Activated T-helper 17 cell treated with anti-CD3 and anti-CD28 coated beads, Interleukin-2, amount 50 U/mL, for 72 hours (primary cell): ENCODE results near the gene TROAP. TPM values are rescaled to one million over a fixed set of nuclear protein-coding genes. Genes with fewer than 3 reads are reported as not detected.

ENCODE experiments used
- ATAC-seq: fragments of 150-1000 bp; cut with Tn5 transposase; replicated peaks from 2 replicates; pipeline ENCODE4 v1.10.0; 2021; ENCODE audit warnings: mild to moderate bottlenecking, moderate library complexity
- H3K27ac Mint-ChIP-seq: one replicate; pipeline ENCODE4 v1.8.0; 2022; ENCODE audit warnings: mixed read lengths
- H3K27me3 Mint-ChIP-seq: one replicate; pipeline ENCODE4 v1.8.0; 2022; ENCODE audit warnings: mixed read lengths
- H3K36me3 Mint-ChIP-seq: one replicate; pipeline ENCODE4 v1.8.0; 2022; ENCODE audit warnings: low read depth, mild to moderate bottlenecking, mixed read lengths
- H3K4me1 Mint-ChIP-seq: one replicate; pipeline ENCODE4 v1.8.0; 2022; ENCODE audit warnings: mixed read lengths
- H3K4me3 Mint-ChIP-seq: one replicate; pipeline ENCODE4 v1.8.0; 2022; ENCODE audit warnings: mild to moderate bottlenecking, mixed read lengths
- H3K9me3 Mint-ChIP-seq: one replicate; pipeline ENCODE4 v1.8.0; 2022; ENCODE audit warnings: mixed read lengths
- total RNA-seq, 2 donors: library from RNA; stranded (reverse); gene quantifications; one replicate each; pipeline ENCODE4 v1.2.3, GENCODE V29; 2022

Gene TROAP
- total RNA-seq, 2 donors from 2014 or later: 53.9 to 56.5 TPM

GRCh38 chr12:49340971-49341776, 18.1 kb downstream of the TROAP start:
- no peak overlapping the region for H3K4me3 Mint-ChIP-seq
- peaks cover 46% of the 10 kb centered on the region for H3K27me3 Mint-ChIP-seq
- no peak overlapping the region for H3K27ac Mint-ChIP-seq
- peaks cover 13% of the 10 kb centered on the region for H3K4me1 Mint-ChIP-seq
- H3K36me3 Mint-ChIP-seq: no peaks in the 10 kb centered on the region
- H3K9me3 Mint-ChIP-seq: no peaks in the 10 kb centered on the region
- no peak for ATAC-seq

GRCh38 chr12:49341777-49342065, 18.7 kb downstream of the TROAP start:
- H3K9me3 Mint-ChIP-seq: no peaks in the 10 kb centered on the region
- H3K27me3 Mint-ChIP-seq: peaks cover 49% of the 10 kb centered on the region
- peaks cover 14% of the 10 kb centered on the region for H3K4me1 Mint-ChIP-seq
- H3K27ac Mint-ChIP-seq: no peak overlapping the region
- ATAC-seq: no peak
- H3K36me3 Mint-ChIP-seq: no peaks in the 10 kb centered on the region
- H3K4me3 Mint-ChIP-seq: no peak overlapping the region

GRCh38 chr12:49342066-49342913, 19.2 kb downstream of the TROAP start:
- H3K36me3 Mint-ChIP-seq: no peaks in the 10 kb centered on the region
- H3K27me3 Mint-ChIP-seq: peaks cover 48% of the 10 kb centered on the region
- H3K4me3 Mint-ChIP-seq: peak overlapping the region; percentile 65
- peak overlapping the region; percentile 28 for H3K27ac Mint-ChIP-seq
- ATAC-seq: peak; percentile 72
- peaks cover 17% of the 10 kb centered on the region for H3K4me1 Mint-ChIP-seq
- no peaks in the 10 kb centered on the region for H3K9me3 Mint-ChIP-seq

- ATAC-seq: peak; percentile 84
- Mint-ChIP-seq H3K36me3 (no peaks in the 10 kb centered on the region), H3K4me3 (peak overlapping the region; percentile 65), H3K4me1 (peaks cover 14% of the 10 kb centered on the region), H3K27ac (peak overlapping the region; percentile 28), H3K9me3 (no peaks in the 10 kb centered on the region), H3K27me3 (peaks cover 43% of the 10 kb centered on the region)
Measured at GRCh38 chr12:49342914-49343731, 20.1 kb downstream of the TROAP start.

- Mint-ChIP-seq H3K27ac (no peak overlapping the region), H3K9me3 (no peaks in the 10 kb centered on the region), H3K27me3 (peaks cover 44% of the 10 kb centered on the region), H3K36me3 (no peaks in the 10 kb centered on the region), H3K4me1 (peaks cover 14% of the 10 kb centered on the region), H3K4me3 (no peak overlapping the region)
- no peak for ATAC-seq
Measured at GRCh38 chr12:49344486-49345050, 21.5 kb downstream of the TROAP start.

- no peak overlapping the region for H3K27ac Mint-ChIP-seq
- H3K36me3 Mint-ChIP-seq: no peaks in the 10 kb centered on the region
- H3K9me3 Mint-ChIP-seq: no peaks in the 10 kb centered on the region
- H3K4me3 Mint-ChIP-seq: peak overlapping the region; percentile 74
- H3K4me1 Mint-ChIP-seq: peaks cover 14% of the 10 kb centered on the region
- ATAC-seq: no peak
- H3K27me3 Mint-ChIP-seq: peaks cover 44% of the 10 kb centered on the region
Measured at GRCh38 chr12:49345051-49345824, 22.2 kb downstream of the TROAP start.

DNA sequence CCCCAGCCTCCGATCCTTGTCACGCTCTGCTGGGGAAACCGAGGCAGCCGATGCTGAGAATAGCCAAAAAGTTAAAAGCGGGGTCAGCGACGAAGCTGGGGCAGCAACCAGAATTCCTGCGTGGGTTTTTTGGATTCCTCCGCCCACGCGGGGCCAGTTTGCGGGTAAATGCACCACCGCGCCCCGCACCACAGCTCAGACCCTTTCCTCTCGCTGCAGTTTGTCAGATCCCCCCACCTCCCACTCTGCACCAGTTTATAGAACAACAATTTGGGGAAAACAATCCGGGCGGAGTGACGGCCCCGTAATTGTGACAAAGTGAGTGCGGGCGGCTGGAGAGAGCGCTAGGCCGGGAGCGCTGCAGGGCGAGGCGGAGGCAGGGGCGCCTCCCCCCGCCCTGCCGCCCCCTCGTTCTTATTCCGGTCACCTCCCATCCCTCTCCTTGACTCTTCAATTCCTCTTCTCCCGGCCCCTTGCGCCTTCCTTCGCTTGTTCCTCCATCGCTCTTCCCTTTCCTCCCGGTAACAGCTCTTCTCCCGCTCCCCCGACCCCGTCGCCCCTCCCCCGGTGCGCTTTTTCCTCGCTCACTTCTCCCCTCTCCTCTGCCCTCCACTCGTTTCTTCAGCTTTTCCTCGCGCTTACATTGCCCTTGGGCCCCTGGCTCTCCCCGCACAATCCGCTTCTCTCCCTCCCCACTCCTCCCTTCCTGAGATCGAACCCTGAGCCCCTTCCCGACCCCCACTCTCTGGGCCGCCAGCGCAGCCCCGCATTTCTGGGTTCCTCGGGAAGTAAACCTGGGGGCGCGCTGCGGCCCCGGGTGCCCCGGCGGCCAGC, 23.0 kb downstream of the TROAP start:
- peak overlapping the region; percentile 74 for H3K4me3 Mint-ChIP-seq
- H3K36me3 Mint-ChIP-seq: no peaks in the 10 kb centered on the region
- no peak overlapping the region for H3K27ac Mint-ChIP-seq
- no peaks in the 10 kb centered on the region for H3K9me3 Mint-ChIP-seq
- H3K27me3 Mint-ChIP-seq: peaks cover 42% of the 10 kb centered on the region
- no peak for ATAC-seq
- H3K4me1 Mint-ChIP-seq: peaks cover 14% of the 10 kb centered on the region

DNA sequence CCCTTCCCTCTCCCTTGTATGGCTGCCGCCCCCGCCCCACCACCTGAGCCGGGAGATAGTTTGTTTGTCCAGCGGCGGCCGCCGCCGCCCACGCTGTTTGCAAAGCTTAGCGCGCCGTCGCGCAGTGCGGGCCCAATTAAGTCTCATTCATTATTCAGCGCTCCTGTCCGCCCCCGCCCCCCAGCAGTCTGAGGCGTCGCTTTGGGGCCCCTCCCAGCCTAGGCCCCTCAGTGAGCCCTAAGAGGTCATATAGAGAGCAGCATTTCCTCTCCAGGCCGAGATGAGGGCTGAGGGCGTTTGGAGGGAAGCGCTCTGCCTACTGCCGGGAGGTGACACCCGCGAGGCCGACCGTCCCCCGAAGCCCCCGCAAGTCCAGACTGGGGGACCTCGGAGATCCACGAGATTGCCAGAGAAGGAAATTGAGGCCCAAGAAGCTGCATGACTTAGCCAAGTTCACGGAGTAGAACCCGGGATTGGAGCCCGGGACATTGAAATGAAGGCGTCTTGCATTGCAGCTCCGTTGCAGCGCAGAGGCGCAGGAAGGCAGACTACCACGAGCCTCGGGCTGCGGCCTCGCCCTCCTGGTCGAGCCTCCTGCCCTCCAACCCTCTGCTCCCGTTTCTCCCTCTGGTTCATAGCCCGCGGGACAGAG, 23.7 kb downstream of the TROAP start, which contains the start of gene DNAJC22:
Gene DNAJC22 (plus strand): TSS at position 230 of the 652 bp plus-strand sequence. CDS start 1,985 bp downstream, outside the sequence.
- Mint-ChIP-seq H3K9me3 (no peaks in the 10 kb centered on the region), H3K27ac (no peak within 1 kb of the TSS), H3K4me1 (peaks cover 14% of the 10 kb centered on the region), H3K4me3 (peak within 1 kb of the TSS; percentile 74), H3K36me3 (no peaks in the 10 kb centered on the region), H3K27me3 (peaks cover 43% of the 10 kb centered on the region)
- no peak for ATAC-seq

DNA sequence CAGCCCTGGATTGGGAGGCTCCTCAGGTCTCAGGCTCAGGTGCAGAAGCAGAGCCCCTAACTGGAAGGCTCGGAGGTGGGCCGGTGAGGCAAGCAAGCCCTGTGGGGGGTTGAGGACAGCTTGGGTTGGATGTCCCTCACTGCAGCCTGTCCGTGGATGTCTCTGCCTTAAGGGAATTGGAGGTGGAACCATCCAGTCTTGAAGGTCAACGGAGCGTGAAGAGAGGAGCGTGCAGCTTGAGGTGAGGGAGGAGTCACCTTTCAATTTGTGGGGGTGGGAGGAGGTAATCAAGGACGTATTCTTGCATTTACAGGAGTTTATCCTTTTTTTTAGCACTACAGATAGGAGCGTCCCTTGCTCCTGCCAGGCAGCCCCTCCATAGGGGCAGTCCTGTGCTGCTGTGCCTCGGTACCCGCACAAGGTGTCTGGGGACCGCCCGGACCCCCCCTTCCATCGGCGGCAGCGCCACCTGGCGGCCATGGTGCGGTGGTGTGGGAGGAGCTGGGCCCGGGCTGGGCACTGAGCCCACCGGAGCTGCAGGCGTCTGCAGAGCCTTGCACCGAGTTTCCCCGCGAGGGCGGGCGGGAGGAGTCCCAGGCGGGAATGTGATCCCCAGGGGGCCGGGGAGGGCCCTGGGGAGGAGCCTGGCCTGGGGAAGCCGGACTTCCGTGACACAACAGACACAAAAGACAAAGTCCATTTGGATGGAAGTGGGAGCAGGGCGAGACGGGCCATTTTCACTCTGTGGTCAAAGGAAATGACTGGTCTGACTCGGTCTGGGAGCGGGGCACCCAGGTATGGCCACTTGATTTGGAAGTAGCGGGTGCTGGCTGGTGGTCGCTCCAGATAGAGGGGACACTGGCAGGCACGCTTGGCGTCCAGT, 24.5 kb downstream of the TROAP start:
- ATAC-seq: peak; percentile 61
- Mint-ChIP-seq H3K36me3 (no peaks in the 10 kb centered on the region), H3K4me1 (peaks cover 14% of the 10 kb centered on the region), H3K9me3 (no peaks in the 10 kb centered on the region), H3K27me3 (peaks cover 45% of the 10 kb centered on the region), H3K4me3 (peak overlapping the region; percentile 74), H3K27ac (no peak overlapping the region)

DNA sequence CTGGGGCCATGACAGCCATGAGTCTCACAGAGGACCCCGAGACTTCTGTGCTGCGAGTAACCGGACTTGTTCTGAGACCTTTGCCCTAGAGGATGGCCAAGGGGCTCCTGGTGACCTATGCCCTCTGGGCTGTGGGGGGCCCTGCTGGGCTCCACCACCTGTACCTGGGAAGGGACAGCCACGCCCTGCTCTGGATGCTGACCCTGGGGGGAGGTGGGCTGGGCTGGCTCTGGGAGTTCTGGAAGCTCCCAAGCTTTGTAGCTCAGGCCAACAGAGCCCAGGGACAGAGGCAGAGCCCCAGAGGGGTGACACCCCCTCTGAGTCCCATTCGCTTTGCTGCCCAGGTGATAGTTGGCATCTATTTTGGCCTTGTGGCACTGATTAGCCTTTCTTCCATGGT, 25.7 kb downstream of the TROAP start:
- Mint-ChIP-seq H3K27ac (no peak overlapping the region), H3K4me3 (no peak overlapping the region), H3K27me3 (peaks cover 47% of the 10 kb centered on the region), H3K9me3 (no peaks in the 10 kb centered on the region), H3K36me3 (no peaks in the 10 kb centered on the region), H3K4me1 (peaks cover 8% of the 10 kb centered on the region)
- no peak for ATAC-seq

- Mint-ChIP-seq H3K9me3 (no peaks in the 10 kb centered on the region), H3K27me3 (peaks cover 47% of the 10 kb centered on the region), H3K36me3 (no peaks in the 10 kb centered on the region), H3K4me1 (peaks cover 8% of the 10 kb centered on the region), H3K27ac (no peak overlapping the region), H3K4me3 (no peak overlapping the region)
- no peak for ATAC-seq
Measured at GRCh38 chr12:49349266-49349665, 26.2 kb downstream of the TROAP start.

DNA sequence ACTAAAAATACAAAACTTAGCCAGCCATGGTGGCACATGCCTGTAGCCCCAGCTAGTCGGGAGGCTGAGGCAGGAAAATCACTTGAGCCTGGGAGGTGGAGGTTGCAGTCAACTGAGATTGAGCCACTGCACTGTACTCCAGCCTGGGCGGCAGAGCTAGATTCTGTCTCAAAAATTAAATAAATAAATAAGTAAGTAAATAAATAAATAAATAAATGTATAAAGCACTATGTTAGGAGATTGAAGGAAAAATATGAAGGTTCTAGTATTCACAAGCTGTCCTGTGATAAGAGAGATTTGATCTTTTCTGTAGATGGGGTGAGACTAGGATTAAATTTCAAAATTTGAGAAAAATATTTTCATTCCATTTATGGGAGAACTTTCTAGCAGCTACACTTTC, 29.3 kb downstream of the TROAP start:
- peaks cover under 1% of the 10 kb centered on the region for H3K4me1 Mint-ChIP-seq
- H3K4me3 Mint-ChIP-seq: no peak overlapping the region
- H3K36me3 Mint-ChIP-seq: no peaks in the 10 kb centered on the region
- H3K27ac Mint-ChIP-seq: no peak overlapping the region
- no peaks in the 10 kb centered on the region for H3K9me3 Mint-ChIP-seq
- no peak for ATAC-seq
- H3K27me3 Mint-ChIP-seq: peaks cover 37% of the 10 kb centered on the region
